ENCODE measurements around the gene PIN1.

The PIN1 gene

DNA sequence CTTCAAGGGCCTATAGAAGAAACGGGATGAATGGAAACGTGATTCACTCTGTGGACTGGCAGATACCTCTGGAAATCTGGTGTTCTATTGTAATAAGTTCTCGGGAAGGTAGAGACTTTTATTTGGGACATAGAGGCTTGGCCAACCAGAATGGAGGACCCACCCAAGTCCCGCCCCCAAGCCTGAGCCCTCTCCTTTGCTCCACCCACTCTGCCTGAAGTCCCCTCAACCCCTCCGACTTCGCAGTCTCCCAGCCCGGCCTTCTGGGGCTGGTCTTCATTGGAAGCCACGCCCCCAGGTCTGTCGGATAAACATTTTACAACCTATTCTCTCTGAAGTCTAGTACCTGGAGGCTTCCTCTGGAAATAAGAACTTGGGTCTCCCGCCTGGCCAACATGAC, 33.1 kb upstream of the PIN1 start:
- H3K27ac ChIP-seq: no peak overlapping the region
- no peak for TF ChIP-seq ZFX (IDR thresholded peaks at IDR 0.05)
- TF ChIP-seq, protein P1, sequence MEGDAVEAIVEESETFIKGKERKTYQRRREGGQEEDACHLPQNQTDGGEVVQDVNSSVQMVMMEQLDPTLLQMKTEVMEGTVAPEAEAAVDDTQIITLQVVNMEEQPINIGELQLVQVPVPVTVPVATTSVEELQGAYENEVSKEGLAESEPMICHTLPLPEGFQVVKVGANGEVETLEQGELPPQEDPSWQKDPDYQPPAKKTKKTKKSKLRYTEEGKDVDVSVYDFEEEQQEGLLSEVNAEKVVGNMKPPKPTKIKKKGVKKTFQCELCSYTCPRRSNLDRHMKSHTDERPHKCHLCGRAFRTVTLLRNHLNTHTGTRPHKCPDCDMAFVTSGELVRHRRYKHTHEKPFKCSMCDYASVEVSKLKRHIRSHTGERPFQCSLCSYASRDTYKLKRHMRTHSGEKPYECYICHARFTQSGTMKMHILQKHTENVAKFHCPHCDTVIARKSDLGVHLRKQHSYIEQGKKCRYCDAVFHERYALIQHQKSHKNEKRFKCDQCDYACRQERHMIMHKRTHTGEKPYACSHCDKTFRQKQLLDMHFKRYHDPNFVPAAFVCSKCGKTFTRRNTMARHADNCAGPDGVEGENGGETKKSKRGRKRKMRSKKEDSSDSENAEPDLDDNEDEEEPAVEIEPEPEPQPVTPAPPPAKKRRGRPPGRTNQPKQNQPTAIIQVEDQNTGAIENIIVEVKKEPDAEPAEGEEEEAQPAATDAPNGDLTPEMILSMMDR (conservative IDR thresholded peaks at IDR 0.05): no peak

DNA sequence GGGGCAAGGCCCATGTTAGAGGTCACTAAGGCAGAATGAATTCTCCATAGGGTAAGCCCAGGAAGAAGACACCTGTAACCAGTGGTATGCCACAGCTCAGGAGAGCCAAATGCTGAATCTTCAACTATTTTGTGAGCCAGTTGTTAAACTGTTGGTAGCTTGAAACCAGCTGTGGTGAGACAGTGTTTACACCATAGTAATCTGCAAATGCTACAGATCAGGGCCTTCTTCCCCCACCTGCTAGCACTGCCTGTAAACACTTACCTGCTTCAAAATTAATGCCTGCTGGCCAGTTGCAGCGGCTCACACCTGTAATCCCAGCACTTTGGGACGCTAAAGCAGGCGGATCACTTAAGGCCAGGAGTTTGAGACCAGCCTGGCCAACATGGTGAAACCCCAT, 28.3 kb upstream of the PIN1 start:
- TF ChIP-seq, protein P1 (conservative IDR thresholded peaks at IDR 0.05): no peak
- TF ChIP-seq ZFX (IDR thresholded peaks at IDR 0.05): no peak
- no peak overlapping the region for H3K27ac ChIP-seq

DNA sequence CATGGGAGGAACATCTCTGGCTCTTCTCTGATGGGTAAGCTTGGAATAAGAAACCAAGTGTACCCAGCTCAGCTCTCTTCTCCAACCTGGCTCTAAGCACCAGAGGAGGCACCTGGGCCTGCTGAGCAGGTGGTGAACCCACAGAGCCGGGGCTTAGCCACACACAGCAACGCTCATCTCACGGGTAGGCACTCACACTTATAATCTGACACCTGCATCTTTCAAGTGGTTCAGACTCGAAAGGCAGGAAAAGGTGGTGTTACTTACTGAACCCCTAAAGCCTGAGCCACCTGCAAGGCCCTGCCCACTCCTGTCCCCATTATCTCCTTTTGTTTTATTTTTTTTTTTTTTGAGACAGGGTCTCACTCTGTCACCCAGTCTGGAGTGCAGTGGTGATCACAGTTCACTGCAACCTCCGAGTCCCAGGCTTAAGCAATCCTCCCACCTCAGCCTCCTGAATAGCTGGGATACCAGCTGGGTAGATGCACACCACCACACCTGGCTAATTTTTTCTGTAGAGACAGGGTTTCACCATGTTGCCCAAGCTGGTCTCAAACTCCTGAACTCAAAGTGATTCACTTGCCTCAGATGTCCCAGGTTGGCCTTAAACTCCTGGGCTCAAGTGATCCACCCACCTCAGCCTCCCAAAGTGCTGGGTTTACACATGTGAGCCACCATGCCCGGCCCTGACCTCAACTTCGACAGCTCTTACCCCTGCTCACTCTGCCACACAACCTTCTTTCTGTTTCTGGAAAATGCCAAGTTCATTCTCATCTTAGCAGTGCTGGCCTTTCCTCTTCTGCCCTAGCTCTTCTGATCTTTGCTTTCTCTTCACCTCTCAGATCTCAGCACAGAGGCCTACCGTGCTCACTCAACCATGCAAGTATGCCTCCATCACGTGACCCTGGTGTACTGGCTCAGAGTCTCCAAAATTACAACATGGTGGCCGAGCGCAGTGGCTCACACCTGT, 26.0 kb upstream of the PIN1 start:
- TF ChIP-seq, protein P1 (conservative IDR thresholded peaks at IDR 0.05): no peak
- no peak for TF ChIP-seq ZFX (IDR thresholded peaks at IDR 0.05)
- no peak overlapping the region for H3K27ac ChIP-seq

DNA sequence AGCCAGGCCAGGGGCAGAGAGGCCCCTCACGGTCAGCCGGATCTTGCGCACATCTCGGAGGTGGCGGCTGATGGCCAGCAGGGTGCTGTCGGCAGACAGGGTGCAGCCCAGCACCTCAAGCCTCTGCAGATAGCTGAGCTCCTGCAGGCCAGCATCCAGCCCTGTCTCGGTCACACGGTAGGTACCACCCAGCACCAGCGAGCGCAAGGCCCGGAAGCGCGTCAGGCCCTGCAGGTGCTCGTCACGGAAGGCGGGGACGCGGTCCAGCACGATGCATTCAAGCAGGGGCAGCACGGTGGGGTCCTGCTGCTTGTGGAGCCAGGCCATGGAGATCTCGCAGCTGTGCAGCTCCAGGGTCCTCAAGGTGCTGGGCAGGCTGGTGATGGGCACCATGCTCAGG, 24.0 kb upstream of the PIN1 start:
- TF ChIP-seq ZFX (IDR thresholded peaks at IDR 0.05): no peak
- TF ChIP-seq, protein P1 (conservative IDR thresholded peaks at IDR 0.05): no peak

DNA sequence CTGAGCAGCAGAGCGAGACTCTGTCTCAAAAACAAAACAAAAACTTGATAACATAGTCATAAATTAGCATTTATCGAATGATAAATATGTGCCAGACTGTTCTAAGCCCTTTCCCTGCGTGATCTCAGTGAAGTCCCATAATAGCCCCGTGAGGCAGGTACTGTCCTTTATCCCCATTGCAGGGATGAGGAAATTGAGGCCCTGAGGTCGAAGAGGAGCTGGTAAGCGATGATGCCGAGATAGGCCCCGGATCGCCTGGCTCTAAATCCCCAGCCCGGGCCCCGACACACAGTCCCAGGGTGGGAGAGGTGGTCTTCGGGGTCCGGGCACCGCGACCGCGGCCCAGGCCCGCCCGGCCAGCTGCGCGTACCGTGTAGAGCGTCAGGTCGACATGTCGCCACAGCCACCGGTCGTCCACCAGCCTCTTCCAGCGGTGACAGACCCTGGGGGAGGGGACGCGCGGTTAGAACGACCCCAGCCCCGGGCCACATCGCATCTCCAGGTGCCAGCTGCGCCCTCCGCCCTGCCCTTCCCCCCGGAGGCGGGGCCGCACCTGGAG, 16.9 kb upstream of the PIN1 start:
- peak; percentile 55; the same call in 1 of the 2 replicates for TF ChIP-seq ZFX (IDR thresholded peaks at IDR 0.05)
- TF ChIP-seq, protein P1 (conservative IDR thresholded peaks at IDR 0.05): no peak

More for the DNA sequence above, 24.0 kb upstream of the PIN1 start:
- H3K27ac ChIP-seq: no peak overlapping the region

DNA sequence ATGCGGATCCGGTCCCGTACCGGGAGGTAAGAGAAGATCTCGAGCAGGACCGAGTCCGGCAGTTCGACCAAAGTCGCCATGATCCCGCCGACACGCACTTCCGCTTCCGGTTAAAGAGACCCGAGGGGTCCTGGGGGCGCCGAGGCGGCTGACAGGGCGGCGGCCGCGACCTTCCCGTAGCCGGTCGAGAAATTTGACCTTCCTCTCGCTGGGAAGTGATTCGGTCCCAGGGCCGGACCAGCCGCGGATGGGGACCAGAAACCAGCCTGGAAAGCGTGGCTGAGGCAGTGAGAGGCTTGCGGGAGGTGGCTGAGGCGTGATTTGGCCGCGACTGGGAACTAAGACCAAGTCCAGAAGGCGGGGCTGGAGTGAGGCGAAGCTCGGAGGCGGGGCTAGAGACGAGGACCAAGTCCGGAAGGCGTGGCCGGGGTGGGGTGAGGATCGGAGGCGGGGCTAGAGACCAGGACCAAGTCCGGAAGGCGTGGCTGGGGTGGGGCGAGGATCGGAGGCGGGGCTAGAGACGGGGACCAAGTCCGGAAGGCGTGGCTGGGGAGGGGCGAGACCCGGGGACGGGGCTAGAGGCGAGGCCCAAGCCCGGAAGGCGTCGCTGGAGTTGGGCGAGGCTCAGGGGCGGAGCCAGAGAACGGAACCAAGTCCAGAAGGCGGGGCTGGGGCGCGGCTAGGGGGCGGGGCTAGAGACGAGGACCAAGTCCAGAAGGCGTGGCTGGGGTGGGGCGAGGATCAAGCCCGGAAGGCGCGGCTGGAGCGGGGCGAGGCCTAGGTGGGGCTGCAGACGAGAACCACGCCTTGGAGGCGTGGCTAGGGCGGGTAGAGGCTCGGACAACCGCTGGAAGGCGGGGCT, 16.2 kb upstream of the PIN1 start, which contains the start of gene FBXL12:
FBXL12 (minus strand) TSS at position 346 of the 862 bp plus-strand sequence; CDS start at position 80, 266 bp downstream.
- H3K27ac ChIP-seq: peak within 1 kb of the TSS; percentile 95
- TF ChIP-seq, protein P1 (conservative IDR thresholded peaks at IDR 0.05): no peak
- TF ChIP-seq ZFX (IDR thresholded peaks at IDR 0.05): 0 out of 2 replicates have a peak, but pooled peaks have one; percentile 20

More for the DNA sequence above, 16.9 kb upstream of the PIN1 start:
- peak overlapping the region; percentile 95 for H3K27ac ChIP-seq

All from C4-2B (cell line).